Mammary epithelial cell (primary cell): ENCODE data around the gene KCNG2.

Experiments used
- CTCF ChIP-seq, 2 donors: IDR thresholded peaks in 1 of 2; conservative IDR thresholded peaks in 1 of 2; 2 replicates each; pipeline ENCODE4 v1.5.1; 2011 to 2012; ENCODE audit warnings: inconsistent platforms in 2 of 2, low read length in 2 of 2, mild to moderate bottlenecking in 2 of 2, control low read depth in 1 of 2, low read depth in 1 of 2; ENCODE audit not compliant: insufficient read depth in 1 of 2; ENCODE audit errors: extremely low read depth in 1 of 2
- EZH2 ChIP-seq: IDR thresholded peaks from 2 replicates; pipeline ENCODE4 v1.6.1; 2012; ENCODE audit warnings: low read length, inconsistent platforms, borderline replicate concordance

DNA sequence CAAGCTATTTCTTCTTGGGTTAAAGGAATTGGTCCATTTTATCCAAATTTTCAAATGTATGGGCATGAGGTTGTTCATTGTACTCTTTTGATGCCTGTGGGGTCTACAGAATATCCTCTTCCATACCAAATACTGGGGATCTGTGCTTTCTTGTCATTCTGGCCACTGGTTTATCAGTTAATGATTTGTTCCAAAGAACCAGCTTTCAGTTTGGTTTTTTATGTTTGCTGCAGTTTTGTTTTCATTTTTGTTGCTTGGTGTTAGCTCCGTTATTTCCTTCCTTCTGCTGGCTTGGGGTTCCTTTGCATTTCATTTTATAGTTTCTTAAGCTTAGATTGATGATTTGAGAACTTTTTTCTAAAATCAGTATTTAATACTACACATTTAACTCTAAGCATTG lies 108.3 kb downstream of the KCNG2 start:
- TF ChIP-seq CTCF (conservative IDR thresholded peaks at IDR 0.05 in 1 of 2, IDR thresholded peaks at IDR 0.05 in 1 of 2; ENCODE audit: extremely low read depth in 1 of 2, insufficient read depth in 1 of 2, low read depth in 1 of 2, low read length in 2 of 2) (no peak), EZH2 (no peak)
